GM13976 (cell line): ENCODE data around the gene PSTPIP2.

Experiments used
- DNase-seq: peaks from one replicate; pipeline ENCODE4 v3.0.0; 2012; ENCODE audit warnings: low spot score
- in situ Hi-C: fragments of 300-500 bp; cut with MboI; formaldehyde crosslinking; loops from one replicate; pipeline ENCODE4 v1.12.0; 2022; ENCODE audit warnings: low sequenced_read_pairs, mixed read lengths, inconsistent platforms; ENCODE audit not compliant: unreplicated experiment
- TF ChIP-seq, protein P1 (sequence below): IDR thresholded peaks from 2 replicates; pipeline ENCODE4 v1.5.1; 2012; ENCODE audit warnings: borderline replicate concordance, mild to moderate bottlenecking; ENCODE audit not compliant: insufficient read depth; ENCODE audit errors: extremely low read depth, missing control alignments, control extremely low read depth

The PSTPIP2 gene

DNA sequence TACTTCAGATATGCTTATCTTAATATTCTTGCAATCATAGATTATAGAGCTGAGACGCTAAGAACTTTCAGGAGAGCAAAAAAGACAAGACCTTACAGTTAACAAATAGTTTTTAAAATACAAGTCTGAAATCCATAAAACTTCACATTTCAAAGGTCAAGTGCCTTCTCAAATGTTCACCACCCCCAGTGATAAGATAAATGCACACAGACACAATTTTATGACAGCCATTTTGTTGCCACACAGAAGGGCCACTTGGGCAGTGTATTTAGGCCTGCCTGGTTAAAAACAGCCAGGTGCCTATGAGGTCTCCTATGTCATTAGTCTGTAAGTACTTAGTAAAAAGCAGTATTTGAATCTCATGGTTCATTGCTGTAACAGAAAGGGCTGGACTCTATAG, 8.1 kb upstream of the PSTPIP2 start:
- TF ChIP-seq, protein P1, sequence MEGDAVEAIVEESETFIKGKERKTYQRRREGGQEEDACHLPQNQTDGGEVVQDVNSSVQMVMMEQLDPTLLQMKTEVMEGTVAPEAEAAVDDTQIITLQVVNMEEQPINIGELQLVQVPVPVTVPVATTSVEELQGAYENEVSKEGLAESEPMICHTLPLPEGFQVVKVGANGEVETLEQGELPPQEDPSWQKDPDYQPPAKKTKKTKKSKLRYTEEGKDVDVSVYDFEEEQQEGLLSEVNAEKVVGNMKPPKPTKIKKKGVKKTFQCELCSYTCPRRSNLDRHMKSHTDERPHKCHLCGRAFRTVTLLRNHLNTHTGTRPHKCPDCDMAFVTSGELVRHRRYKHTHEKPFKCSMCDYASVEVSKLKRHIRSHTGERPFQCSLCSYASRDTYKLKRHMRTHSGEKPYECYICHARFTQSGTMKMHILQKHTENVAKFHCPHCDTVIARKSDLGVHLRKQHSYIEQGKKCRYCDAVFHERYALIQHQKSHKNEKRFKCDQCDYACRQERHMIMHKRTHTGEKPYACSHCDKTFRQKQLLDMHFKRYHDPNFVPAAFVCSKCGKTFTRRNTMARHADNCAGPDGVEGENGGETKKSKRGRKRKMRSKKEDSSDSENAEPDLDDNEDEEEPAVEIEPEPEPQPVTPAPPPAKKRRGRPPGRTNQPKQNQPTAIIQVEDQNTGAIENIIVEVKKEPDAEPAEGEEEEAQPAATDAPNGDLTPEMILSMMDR = no peak
- DNase-seq = no peak
- in situ Hi-C loops = no loop called here

DNA sequence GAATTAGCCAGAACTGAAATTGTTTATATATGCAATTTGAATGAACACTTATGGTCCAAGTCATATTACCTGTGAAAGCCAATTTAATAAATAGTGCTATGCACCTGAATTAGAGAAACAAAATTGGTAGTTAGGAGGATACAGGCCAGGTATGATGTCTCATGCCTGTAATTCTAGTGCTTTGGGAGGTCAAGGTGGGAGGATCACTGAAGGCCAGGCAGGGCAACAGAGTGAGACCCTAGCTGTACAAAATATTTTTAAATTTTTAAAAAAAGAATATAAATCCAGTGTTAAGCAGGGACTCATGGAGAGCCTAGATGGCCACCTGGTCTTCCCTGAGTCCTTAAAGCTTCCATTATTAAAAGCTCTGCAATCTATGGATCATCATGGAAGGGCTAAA, 7.3 kb upstream of the PSTPIP2 start:
- TF ChIP-seq, protein P1 = no peak
- no peak for DNase-seq
- in situ Hi-C loops = loop anchor here (10.0 kb wide), 1 partner anchor 405 kb away; no protein-coding TSS in a partner anchor

DNA sequence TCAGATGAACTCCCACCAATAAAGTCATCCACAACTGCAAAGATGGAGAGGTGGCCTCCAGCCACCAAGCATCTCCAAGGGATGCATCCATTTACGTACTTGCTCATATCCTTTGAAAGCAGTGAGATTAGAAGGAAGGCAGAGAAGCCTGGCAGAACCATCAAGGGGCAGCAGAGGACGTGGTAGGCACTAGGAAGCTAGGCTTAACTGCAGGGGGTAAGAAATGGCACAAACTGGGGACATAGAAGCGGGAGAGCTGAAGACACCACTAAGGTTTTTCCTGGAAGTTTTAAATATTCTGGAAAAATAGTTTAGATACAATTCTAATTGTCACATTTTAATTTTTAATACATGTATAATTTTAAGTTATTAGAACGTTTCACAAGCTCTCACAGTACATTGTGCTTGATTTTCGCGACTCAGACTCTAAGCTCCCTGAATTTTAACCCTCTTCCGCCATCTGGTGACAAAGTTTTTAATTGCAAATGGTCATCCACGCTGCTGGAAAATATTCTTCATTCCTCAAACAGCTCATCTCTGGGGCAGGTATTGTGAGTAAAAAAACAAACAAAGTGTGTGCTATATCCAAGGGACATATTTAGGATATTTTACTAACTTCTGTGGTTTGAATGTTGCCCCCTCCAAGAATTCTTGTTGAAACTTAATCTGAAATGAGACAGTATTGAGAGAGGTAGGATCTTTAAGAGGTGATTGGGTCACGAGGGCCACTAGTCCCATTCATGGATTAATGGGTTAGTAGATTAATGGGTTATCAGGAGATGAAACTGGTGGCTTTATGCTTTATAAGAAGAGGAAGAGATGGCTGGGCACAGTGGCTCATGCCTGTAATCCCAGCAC, 1.6 kb upstream of the PSTPIP2 start:
- TF ChIP-seq, protein P1 = peak; percentile 55
- peak; percentile 66 for DNase-seq
- in situ Hi-C loops = loop anchor here (10.0 kb wide), 1 partner anchor 399 kb away; no protein-coding TSS in a partner anchor

DNA sequence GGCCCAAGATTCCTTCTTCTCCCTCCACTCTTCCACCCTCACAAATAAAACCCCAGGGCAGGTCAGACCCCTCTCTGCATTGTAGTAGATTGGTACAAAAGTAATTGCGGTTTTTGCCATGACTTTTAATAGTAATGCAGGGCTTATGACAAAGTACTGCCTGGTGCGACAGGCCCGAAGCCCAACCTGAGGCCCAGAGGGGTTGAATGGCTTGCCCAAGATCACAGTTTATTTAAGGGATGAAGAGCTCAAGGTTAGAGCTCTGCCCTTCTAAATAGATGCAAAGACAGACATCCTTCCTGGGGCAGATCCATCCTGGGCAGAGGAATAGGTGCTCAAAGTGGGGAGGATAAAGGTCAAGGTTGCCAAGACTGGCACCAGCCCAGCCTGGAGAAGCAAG, 899 bp upstream of the PSTPIP2 start:
- TF ChIP-seq, protein P1 = no peak
- in situ Hi-C loops = loop anchor here (10.0 kb wide), 1 partner anchor 398 kb away; no protein-coding TSS in a partner anchor
- DNase-seq = no peak

DNA sequence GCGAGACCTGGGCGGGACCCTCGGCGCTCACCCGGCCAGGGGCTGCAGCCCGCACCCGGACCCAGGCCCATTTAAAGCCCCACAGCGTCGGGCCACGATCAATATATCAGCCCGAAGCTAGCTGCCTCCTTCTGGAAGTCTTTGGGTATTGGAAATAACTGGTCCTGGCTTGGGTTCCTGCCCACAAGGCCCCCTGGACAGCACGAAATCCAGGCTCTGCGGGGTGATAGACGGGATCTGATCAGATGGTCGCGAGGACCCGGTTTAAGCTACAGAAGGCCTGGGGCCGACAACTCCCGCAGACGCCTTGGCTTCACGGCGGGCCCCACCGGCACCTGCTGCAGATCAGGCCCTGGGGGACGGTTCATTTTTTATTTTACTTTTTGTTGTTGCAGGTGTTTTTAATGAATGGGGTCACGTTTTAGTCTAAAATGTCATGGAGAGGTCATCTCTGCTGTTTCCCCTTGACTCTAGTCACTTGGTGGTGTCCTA, 362 bp upstream of the PSTPIP2 start:
- DNase-seq = no peak
- in situ Hi-C loops = loop anchor here (10.0 kb wide), 1 partner anchor 398 kb away; no protein-coding TSS in a partner anchor
- TF ChIP-seq, protein P1 = no peak

DNA sequence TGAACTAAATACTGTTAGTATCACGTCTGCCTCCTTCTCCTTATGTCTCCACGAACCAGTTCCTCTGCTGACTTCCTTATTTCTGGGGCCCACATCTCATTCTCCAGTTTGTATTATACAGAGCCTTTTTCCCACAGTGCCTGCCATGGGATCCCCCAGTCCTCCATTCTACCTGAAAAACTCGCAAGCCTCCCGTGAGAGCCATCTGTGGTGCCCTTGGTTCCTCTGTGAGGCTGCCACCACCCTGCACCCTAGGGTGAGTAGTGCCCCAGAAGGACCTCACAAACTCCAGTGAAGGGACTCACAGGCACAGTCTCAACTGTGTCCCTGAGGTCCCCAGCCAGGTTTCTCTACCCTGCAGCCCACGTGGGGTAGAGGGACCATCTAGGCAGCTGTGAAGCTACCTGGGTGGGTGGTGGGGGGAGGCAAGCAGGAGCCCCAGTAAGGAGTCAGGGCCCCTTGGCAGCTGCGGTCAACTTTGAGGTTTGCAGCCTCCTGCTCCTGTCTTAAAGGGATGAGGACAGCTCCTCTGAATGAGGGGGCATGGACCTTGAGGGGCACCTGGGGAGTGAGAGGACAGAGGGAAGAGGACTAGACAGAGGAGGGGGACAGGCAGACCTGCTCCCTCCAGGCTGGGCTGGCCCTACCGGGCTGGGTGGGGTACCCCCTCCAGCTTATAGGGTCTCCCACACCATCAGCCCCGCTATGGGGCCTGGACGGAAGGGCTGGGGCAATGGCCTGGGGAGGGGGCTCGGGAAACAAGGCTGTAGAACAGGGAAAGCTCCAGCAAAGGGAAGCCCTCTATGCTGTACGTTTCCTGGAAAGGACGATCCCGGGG, 1.0 kb downstream of the PSTPIP2 start:
- DNase-seq = no peak
- TF ChIP-seq, protein P1 = no peak
- in situ Hi-C loops = loop anchor here (10.0 kb wide), 1 partner anchor 396 kb away; no protein-coding TSS in a partner anchor
